Ishikawa (cell line): ENCODE results near the gene ADAMTS12.

Source experiments
- CEBPB ChIP-seq: IDR thresholded peaks from 2 replicates; pipeline ENCODE4 v1.6.1; 2012
- CREB1 ChIP-seq: IDR thresholded peaks from 2 replicates; pipeline ENCODE4 v1.6.1; 2012; ENCODE audit warnings: low read depth
- EGR1 ChIP-seq: IDR thresholded peaks from 2 replicates; pipeline ENCODE4 v1.6.1; 2012
- EP300 ChIP-seq: IDR thresholded peaks from 2 replicates; pipeline ENCODE4 v1.6.1; 2012; ENCODE audit warnings: borderline replicate concordance
- FOXM1 ChIP-seq: IDR thresholded peaks from 2 replicates; pipeline ENCODE4 v1.6.1; 2012; ENCODE audit warnings: low read depth, borderline replicate concordance
- NFIC ChIP-seq: IDR thresholded peaks from 2 replicates; pipeline ENCODE4 v1.6.1; 2012
- RAD21 ChIP-seq: IDR thresholded peaks from 2 replicates; pipeline ENCODE4 v1.6.1; 2012; ENCODE audit warnings: low read depth
- TAF1 ChIP-seq: IDR thresholded peaks from 2 replicates; pipeline ENCODE4 v1.6.1; 2012; ENCODE audit warnings: low read depth, mild to moderate bottlenecking
- TCF12 ChIP-seq: IDR thresholded peaks from 2 replicates; pipeline ENCODE4 v1.6.1; 2012; ENCODE audit warnings: low read depth
- TEAD4 ChIP-seq: IDR thresholded peaks from 2 replicates; pipeline ENCODE4 v1.6.1; 2012
- YY1 ChIP-seq: IDR thresholded peaks from 2 replicates; pipeline ENCODE4 v1.6.1; 2012; ENCODE audit warnings: low read depth
- ZBTB7A ChIP-seq: IDR thresholded peaks from 2 replicates; pipeline ENCODE4 v1.6.1; 2012; ENCODE audit warnings: low read depth
- TF ChIP-seq, protein P1 (sequence below): IDR thresholded peaks from 2 replicates; pipeline ENCODE4 v1.6.1; 2012
- TF ChIP-seq, protein P2 (sequence below): IDR thresholded peaks from 2 replicates; pipeline ENCODE4 v1.6.1; 2012; ENCODE audit warnings: low read depth, mild to moderate bottlenecking
- TF ChIP-seq, protein P3 (sequence below): IDR thresholded peaks from 2 replicates; pipeline ENCODE4 v1.6.1; 2012

ADAMTS12 gene

DNA sequence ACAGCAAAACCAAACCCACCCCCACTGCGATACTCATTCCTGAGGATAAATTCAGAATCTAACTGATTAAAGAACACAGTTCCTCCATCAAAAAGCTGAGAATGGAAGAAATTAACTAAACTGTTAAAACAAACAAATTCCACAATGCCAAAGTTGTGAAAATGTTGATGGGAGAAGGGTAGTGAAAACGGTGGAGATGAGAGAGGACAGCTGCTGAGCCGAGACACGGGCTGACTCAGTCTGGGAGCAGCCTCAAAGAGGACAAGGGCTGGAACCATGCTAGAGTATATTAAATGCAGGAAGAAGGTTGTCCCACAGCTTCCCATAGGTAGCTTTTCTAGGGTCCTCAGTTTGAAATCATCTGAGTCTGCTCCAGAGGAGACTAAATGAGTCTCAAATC lies 14.3 kb downstream of the ADAMTS12 start:
- TF ChIP-seq ZBTB7A = no peak
- TF ChIP-seq, protein P1, sequence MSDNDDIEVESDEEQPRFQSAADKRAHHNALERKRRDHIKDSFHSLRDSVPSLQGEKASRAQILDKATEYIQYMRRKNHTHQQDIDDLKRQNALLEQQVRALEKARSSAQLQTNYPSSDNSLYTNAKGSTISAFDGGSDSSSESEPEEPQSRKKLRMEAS = no peak
- no peak for TF ChIP-seq TEAD4
- no peak for TF ChIP-seq CREB1
- TF ChIP-seq, protein P2, sequence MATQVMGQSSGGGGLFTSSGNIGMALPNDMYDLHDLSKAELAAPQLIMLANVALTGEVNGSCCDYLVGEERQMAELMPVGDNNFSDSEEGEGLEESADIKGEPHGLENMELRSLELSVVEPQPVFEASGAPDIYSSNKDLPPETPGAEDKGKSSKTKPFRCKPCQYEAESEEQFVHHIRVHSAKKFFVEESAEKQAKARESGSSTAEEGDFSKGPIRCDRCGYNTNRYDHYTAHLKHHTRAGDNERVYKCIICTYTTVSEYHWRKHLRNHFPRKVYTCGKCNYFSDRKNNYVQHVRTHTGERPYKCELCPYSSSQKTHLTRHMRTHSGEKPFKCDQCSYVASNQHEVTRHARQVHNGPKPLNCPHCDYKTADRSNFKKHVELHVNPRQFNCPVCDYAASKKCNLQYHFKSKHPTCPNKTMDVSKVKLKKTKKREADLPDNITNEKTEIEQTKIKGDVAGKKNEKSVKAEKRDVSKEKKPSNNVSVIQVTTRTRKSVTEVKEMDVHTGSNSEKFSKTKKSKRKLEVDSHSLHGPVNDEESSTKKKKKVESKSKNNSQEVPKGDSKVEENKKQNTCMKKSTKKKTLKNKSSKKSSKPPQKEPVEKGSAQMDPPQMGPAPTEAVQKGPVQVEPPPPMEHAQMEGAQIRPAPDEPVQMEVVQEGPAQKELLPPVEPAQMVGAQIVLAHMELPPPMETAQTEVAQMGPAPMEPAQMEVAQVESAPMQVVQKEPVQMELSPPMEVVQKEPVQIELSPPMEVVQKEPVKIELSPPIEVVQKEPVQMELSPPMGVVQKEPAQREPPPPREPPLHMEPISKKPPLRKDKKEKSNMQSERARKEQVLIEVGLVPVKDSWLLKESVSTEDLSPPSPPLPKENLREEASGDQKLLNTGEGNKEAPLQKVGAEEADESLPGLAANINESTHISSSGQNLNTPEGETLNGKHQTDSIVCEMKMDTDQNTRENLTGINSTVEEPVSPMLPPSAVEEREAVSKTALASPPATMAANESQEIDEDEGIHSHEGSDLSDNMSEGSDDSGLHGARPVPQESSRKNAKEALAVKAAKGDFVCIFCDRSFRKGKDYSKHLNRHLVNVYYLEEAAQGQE = no peak
- TF ChIP-seq TCF12 = no peak
- no peak for TF ChIP-seq EP300
- TF ChIP-seq CEBPB = no peak
- TF ChIP-seq RAD21 = no peak
- no peak for TF ChIP-seq FOXM1

DNA sequence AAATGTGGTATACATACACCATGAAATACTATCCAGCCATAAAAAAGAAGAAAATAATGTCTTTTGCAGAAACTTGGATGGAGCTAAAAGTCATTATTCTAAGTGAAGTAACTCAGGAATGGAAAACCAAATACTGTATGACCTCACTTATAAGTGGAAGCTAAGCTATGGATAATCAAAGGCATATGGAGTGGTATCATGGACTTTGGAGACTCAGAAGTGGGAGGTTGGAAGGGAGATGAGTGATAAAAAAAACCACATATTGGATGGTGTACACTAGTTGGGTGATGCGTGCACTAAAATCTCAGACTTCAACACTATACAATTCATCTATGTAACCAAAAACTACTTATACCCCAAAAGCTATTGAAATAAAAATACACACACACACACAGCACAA lies 24.5 kb downstream of the ADAMTS12 start:
- TF ChIP-seq CEBPB = no peak
- TF ChIP-seq, protein P3, sequence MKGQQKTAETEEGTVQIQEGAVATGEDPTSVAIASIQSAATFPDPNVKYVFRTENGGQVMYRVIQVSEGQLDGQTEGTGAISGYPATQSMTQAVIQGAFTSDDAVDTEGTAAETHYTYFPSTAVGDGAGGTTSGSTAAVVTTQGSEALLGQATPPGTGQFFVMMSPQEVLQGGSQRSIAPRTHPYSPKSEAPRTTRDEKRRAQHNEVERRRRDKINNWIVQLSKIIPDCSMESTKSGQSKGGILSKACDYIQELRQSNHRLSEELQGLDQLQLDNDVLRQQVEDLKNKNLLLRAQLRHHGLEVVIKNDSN = no peak

DNA sequence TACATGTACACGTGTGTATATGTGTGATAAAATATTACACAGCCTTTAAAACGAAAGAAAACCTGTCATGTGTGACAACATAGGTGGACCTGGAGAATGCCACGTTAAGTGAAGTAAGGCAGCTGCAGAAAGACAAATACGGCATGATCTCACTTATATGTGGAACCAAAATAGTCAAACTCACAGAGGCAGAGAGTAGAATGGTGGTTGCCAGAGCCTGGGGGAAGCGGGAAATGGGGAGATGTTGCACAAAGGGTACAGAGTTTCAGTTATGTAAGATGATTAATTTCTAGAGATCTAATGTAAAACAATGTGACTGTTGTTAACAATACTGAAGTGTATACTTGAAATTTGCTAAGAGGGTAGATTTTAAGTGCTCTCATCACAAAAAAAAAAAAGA lies 34.8 kb downstream of the ADAMTS12 start:
- no peak for TF ChIP-seq EGR1
- TF ChIP-seq TCF12 = no peak
- TF ChIP-seq, protein P1 = no peak
- TF ChIP-seq CREB1 = no peak
- no peak for TF ChIP-seq RAD21
- TF ChIP-seq NFIC = no peak
- no peak for TF ChIP-seq TEAD4
- TF ChIP-seq, protein P3 = no peak

DNA sequence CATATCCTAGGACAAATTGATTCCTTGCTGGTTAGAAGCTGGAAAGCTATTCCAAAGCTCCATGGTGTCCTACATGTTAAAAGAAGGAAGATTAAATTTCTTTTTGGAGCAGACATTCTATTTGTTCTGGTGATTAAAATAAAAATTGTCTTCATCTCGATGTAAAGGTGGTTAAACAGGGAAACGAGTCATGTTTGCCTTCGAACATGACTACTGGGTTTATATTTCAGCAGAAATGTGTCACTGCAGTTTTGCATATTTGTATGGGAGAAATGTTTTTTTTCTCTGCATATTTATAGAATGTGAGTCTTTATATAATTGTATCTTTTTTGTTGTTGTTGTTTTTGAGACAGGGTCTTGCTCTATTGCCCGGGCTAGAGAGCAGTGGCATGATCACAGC lies 36.4 kb downstream of the ADAMTS12 start:
- TF ChIP-seq, protein P2 = no peak

DNA sequence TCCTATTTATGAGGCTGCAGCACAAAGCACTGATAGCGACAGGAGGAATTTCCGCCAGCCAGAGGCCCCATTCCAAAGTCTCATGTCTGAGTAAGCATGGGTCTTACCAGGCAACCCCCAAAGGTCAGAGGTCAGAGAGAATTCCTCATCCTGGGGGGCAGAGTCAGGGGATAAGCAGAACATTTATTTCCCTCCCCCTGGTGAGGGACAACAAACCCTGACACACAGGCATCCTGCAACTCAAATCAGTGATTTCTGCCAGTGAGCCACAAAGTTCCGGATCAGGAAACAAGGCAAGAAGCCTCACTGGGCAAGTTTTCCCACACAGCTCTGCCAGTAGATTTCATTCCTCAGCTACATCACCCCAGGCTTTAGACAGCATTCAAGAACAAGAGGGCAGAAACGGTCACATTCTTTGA lies 37.0 kb downstream of the ADAMTS12 start:
- TF ChIP-seq TAF1 (no peak), EGR1 (no peak), TCF12 (no peak), TEAD4 (no peak), YY1 (no peak), RAD21 (no peak), FOXM1 (no peak), ZBTB7A (no peak), CEBPB (no peak)
- TF ChIP-seq, protein P2 = no peak
- TF ChIP-seq, protein P3 = no peak

DNA sequence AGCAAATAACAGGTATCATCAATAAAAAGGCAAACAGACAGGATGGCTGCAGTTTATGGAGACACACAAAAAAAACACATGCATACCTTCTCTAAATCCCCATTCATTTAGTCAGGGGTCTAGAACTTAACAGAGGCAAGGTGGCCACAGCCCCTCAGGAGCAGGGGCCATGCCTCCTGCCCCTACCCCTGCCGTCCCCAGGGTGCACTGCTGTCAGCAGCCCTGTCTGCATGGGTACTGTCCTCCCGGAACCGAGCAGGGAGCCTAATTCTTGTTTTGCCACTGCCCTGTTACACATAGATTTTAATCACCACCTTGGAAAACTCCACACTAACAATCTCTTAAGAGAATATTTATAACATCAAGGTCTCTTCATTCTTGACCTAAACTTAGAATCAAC lies 39.0 kb downstream of the ADAMTS12 start:
- TF ChIP-seq, protein P1 = no peak
- TF ChIP-seq EP300 (no peak), FOXM1 (no peak), ZBTB7A (no peak), EGR1 (no peak), TAF1 (no peak), CREB1 (no peak), YY1 (no peak)
- TF ChIP-seq, protein P3 = no peak
- TF ChIP-seq, protein P2 = no peak
